GM18868 (cell line): ENCODE measurements around the gene GJA9.

Experiments used
- ATAC-seq: cut with Tn5 transposase; IDR thresholded peaks from one replicate; pipeline ENCODE4 v1.9.1; 2021; ENCODE audit warnings: mild to moderate bottlenecking, moderate library complexity; ENCODE audit not compliant: unreplicated experiment

GJA9 gene

DNA sequence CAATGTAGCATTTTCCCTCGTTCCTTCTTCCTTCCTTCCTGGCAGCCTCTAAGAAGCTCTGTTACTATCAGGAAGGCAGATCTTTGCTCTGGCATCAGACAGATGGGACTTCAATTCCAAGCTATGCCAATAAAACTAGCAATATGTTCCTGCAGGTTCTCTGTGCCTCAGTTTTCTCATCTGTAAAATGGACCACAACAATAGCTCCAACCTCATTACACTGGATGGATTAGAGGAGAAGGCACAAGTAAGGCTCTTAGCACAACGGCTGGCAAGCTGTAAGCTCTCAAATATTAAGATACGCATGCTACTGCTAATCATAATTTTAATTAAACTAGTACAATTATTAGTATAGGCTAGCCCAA is 49.0 kb downstream of the GJA9 start:
- no peak for ATAC-seq

DNA sequence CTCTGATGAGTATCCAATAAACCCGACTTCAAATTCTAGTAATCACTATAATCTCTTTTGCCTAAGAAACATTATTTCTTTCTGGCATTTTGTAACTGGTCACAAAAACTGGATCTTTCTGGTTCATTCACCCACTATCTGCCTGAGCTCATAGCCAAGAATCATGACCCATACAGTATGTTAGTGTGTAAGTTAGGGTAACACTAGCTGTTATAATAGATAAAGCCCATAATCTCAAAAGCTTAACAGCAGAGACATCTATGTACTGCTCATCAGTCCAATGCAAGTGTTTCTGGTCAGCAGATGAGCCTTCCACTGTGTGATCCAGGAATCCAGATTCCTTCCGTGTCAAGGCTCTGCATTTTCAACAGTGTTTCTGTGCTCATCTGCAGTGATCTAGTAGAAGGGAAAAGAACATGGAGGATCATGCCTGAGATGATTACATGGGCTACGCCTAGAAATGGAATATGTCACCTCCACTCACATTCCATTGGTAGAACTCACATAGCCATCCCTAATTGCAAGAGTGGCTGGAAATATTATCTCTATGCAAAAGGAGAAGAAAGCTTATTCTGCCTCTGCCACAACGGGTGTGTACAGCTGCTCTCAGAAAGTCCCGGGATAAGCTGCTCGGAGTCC is 49.5 kb downstream of the GJA9 start:
- ATAC-seq, result no peak

DNA sequence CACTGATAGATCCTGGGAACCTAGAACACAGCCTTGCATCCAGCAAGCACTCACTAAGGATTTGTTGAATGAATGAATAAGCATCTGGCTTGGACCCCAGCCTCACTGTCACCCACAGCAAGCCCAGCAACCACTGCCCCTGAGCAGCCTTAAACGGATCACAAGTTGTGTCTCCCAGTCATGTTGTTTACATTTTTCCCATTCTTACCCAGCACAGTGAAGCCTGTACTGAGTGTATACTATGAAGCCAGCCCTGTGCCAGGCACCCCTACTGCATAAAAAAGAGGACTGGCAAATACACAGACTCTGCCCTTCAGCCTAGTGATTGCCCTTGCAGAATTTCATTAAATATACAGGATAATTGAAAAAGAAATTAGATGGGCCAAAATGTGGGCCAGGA is 52.0 kb downstream of the GJA9 start:
- no peak for ATAC-seq

DNA sequence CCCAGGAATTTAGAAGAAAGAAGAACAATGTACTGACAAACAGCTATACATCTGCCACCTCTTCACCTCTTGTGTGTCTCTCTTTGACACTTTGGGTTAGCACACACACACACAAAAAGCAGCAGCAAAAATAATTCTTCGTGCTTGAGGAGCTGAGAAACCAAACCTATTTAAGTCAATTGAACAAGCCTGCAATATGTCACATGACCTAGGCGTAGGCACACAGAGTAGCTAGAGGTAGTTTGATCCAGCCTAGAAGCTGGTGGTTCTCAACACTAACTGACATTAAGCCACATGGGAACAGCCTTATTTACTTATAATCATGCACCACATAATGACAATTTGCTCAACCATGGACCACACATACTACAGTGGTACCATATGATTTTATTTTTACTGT is 54.1 kb downstream of the GJA9 start:
- ATAC-seq, result no peak

DNA sequence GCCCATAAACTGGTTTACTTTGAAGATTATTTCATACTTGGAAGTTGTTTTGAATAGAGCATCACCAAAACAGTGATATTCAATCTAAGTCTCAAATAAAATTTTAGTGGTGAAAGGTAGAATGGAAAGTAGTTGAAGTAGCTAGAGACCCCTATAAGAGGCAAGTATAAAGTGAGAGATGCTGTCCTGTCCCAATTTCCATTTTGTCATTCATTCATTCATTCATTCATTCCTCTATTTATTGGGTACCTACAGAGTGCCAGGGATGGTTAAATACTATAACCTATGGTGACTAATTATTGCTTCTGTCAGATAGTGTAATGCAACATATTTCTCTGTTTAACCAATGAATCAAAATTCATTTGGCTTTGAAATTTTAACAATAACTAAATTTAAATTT is 54.5 kb downstream of the GJA9 start:
- ATAC-seq, result no peak

DNA sequence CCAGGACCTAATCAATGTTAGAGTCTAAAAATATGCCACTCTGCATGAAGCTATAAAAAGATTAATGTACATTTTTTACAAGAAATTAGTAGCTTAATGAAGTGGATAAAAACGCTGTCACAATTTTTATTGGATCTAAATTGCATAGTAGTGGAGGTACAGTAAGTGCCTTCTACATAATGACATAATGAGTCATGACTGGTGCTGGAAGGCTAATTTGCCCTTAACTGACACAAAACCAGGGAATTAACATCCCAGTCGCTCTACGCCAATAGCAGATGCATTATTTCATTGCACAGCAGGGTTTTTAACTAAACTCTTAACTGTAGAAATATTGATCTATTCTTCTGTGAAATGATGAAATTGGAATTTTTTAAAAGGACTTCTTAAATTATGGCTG is 55.1 kb downstream of the GJA9 start:
- ATAC-seq, result no peak
